ENCODE results near the gene CYSRT1. TPM values are rescaled to one million over a fixed set of nuclear protein-coding genes. Genes with fewer than 3 reads are reported as not detected.

CYSRT1 gene
- polyA plus RNA-seq, 1 of the 3 experiments (the other 2 are of a cell fraction), result 2.1 TPM

DNA sequence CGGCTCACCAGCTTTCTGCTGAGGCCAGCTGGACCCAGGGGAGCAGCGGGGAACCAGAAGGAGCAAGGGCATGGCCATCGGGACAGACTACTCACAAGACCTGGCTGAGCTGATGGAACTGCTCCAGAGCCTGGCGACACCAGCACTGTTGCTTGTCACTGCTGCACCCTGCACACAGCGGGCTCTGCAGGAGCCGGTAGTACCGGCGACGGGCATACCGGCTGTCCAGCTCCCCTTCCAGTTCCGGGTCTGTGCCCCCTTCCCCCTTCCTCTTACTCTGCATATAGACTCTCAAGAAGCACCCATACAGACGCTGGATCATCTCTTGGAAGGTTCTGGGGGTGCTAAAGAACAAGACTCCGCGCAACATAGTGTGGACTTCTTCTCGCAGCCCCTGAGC is 37.6 kb upstream of the CYSRT1 start:
- DNase-seq, result no peak
- TF ChIP-seq FOSL2 (IDR thresholded peaks at IDR 0.05; ENCODE audit: borderline replicate concordance, low read depth) (no peak), SMC3 (IDR thresholded peaks at IDR 0.05; ENCODE audit: low read depth, low read length) (no peak), RCOR1 (IDR thresholded peaks at IDR 0.05; ENCODE audit: low read length) (no peak), CHD2 (IDR thresholded peaks at IDR 0.05; ENCODE audit: low read length, partially characterized antibody) (no peak), RAD21 (IDR thresholded peaks at IDR 0.05; ENCODE audit: low read length) (no peak), NRF1 (IDR thresholded peaks at IDR 0.05; ENCODE audit: low read depth, low read length) (no peak), GABPA (IDR thresholded peaks at IDR 0.05; ENCODE audit: low read depth) (no peak), FOXM1 (IDR thresholded peaks at IDR 0.05; ENCODE audit: low read depth) (no peak), ELF1 (IDR thresholded peaks at IDR 0.05) (no peak), EP300 (IDR thresholded peaks at IDR 0.05; ENCODE audit: borderline replicate concordance in 1 of 2, low read depth in 1 of 2, low read length in 1 of 2) (no peak), TAF1 (IDR thresholded peaks at IDR 0.05; ENCODE audit: borderline replicate concordance, low read depth, low read length) (no peak), FOXJ3 (CRISPR knock-in tag; IDR thresholded peaks at IDR 0.05) (no peak), RFX5 (IDR thresholded peaks at IDR 0.05; ENCODE audit: low read length) (no peak), NFIC (IDR thresholded peaks at IDR 0.05; ENCODE audit: borderline replicate concordance) (no peak), EZH2phosphoT487 (IDR thresholded peaks at IDR 0.05; ENCODE audit: borderline replicate concordance, low read depth) (no peak)
- TF ChIP-seq, protein P1, sequence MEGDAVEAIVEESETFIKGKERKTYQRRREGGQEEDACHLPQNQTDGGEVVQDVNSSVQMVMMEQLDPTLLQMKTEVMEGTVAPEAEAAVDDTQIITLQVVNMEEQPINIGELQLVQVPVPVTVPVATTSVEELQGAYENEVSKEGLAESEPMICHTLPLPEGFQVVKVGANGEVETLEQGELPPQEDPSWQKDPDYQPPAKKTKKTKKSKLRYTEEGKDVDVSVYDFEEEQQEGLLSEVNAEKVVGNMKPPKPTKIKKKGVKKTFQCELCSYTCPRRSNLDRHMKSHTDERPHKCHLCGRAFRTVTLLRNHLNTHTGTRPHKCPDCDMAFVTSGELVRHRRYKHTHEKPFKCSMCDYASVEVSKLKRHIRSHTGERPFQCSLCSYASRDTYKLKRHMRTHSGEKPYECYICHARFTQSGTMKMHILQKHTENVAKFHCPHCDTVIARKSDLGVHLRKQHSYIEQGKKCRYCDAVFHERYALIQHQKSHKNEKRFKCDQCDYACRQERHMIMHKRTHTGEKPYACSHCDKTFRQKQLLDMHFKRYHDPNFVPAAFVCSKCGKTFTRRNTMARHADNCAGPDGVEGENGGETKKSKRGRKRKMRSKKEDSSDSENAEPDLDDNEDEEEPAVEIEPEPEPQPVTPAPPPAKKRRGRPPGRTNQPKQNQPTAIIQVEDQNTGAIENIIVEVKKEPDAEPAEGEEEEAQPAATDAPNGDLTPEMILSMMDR (IDR thresholded peaks at IDR 0.05), result no peak
- TF ChIP-seq, protein P2, sequence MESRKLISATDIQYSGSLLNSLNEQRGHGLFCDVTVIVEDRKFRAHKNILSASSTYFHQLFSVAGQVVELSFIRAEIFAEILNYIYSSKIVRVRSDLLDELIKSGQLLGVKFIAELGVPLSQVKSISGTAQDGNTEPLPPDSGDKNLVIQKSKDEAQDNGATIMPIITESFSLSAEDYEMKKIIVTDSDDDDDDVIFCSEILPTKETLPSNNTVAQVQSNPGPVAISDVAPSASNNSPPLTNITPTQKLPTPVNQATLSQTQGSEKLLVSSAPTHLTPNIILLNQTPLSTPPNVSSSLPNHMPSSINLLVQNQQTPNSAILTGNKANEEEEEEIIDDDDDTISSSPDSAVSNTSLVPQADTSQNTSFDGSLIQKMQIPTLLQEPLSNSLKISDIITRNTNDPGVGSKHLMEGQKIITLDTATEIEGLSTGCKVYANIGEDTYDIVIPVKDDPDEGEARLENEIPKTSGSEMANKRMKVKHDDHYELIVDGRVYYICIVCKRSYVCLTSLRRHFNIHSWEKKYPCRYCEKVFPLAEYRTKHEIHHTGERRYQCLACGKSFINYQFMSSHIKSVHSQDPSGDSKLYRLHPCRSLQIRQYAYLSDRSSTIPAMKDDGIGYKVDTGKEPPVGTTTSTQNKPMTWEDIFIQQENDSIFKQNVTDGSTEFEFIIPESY (IDR thresholded peaks at IDR 0.05; ENCODE audit: borderline replicate concordance, low read depth), result no peak
- TF ChIP-seq, protein P3, sequence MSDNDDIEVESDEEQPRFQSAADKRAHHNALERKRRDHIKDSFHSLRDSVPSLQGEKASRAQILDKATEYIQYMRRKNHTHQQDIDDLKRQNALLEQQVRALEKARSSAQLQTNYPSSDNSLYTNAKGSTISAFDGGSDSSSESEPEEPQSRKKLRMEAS (IDR thresholded peaks at IDR 0.05; ENCODE audit: low read depth), result no peak
- TF ChIP-seq, protein P4, sequence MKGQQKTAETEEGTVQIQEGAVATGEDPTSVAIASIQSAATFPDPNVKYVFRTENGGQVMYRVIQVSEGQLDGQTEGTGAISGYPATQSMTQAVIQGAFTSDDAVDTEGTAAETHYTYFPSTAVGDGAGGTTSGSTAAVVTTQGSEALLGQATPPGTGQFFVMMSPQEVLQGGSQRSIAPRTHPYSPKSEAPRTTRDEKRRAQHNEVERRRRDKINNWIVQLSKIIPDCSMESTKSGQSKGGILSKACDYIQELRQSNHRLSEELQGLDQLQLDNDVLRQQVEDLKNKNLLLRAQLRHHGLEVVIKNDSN (IDR thresholded peaks at IDR 0.05; ENCODE audit: borderline replicate concordance, low read depth), result no peak
- TF ChIP-seq, protein P5, sequence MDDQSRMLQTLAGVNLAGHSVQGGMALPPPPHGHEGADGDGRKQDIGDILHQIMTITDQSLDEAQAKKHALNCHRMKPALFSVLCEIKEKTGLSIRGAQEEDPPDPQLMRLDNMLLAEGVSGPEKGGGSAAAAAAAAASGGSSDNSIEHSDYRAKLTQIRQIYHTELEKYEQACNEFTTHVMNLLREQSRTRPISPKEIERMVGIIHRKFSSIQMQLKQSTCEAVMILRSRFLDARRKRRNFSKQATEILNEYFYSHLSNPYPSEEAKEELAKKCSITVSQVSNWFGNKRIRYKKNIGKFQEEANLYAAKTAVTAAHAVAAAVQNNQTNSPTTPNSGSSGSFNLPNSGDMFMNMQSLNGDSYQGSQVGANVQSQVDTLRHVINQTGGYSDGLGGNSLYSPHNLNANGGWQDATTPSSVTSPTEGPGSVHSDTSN (IDR thresholded peaks at IDR 0.05), result no peak
- Histone ChIP-seq H3K4me1 (ENCODE audit: control insufficient read depth in 1 of 2, insufficient read depth in 2 of 2, low read depth in 1 of 2, low read length in 1 of 2) (peaks cover 12 to 35% of the 10 kb centered on the region in 2 experiments; a peak in 3 of 4 replicates), H4K20me1 (ENCODE audit: insufficient read depth) (peaks cover 22% of the 10 kb centered on the region), H3K9ac (peak overlapping the region; percentile 85), H3K4me3 (ENCODE audit: low read depth in 2 of 2, low read length in 1 of 2) (peak overlapping the region; percentile 71 to 84), H3K4me2 (peak overlapping the region; percentile 99), H3K36me3 (replicated peaks in 1 of 2; ENCODE audit: control insufficient read depth in 1 of 2, insufficient read depth in 2 of 2, low read length in 1 of 2) (peaks cover 3 to 53% of the 10 kb centered on the region in 2 experiments), H3K9me3 (no peaks in the 10 kb centered on the region), H3K9me2 (no peaks in the 10 kb centered on the region), H3K27me3 (ENCODE audit: insufficient read depth) (no peaks in the 10 kb centered on the region), H3K79me2 (ENCODE audit: insufficient read depth) (peaks cover 51% of the 10 kb centered on the region), H3K27ac (ENCODE audit: low read depth in 2 of 2, low read length in 1 of 2) (no peak overlapping the region), H3F3A (replicated peaks; ENCODE audit: insufficient read depth) (peaks cover 16% of the 10 kb centered on the region), H2AFZ (ENCODE audit: low read depth) (no peak overlapping the region)
- CTCF ChIA-PET, result interaction anchor here (0.8 to 3.5 kb wide), 5 partner anchors 11 to 57 kb away, joined by 3 to 24 read pairs (median 7); partner anchors contain the start of genes LRRC26 and TMEM210
- POLR2A ChIA-PET, result interaction anchor here (1.2 to 1.5 kb wide), 3 partner anchors 17 to 35 kb away, joined by 3 to 6 read pairs (median 3); partner anchors contain the start of genes LRRC26 and RNF208
- 56% methylated on average over 5 of the region's 15 CpGs for WGBS (ENCODE audit: low lambda C conversion rate)
